PC-9 (cell line): ENCODE measurements around the gene OXSM.

Experiments used
- EZH2 ChIP-seq: fragments of 200-600 bp; sonication (generic); IDR thresholded peaks from 2 replicates; pipeline ENCODE4 v1.8.0; 2017; ENCODE audit warnings: antibody characterized with exemption, low read depth
- TF ChIP-seq, protein P1 (sequence below): fragments of 200-600 bp; sonication (generic); conservative IDR thresholded peaks from 2 replicates; pipeline ENCODE4 v1.6.1; 2017; ENCODE audit warnings: mixed run types, antibody characterized with exemption, mild to moderate bottlenecking, moderate library complexity

DNA sequence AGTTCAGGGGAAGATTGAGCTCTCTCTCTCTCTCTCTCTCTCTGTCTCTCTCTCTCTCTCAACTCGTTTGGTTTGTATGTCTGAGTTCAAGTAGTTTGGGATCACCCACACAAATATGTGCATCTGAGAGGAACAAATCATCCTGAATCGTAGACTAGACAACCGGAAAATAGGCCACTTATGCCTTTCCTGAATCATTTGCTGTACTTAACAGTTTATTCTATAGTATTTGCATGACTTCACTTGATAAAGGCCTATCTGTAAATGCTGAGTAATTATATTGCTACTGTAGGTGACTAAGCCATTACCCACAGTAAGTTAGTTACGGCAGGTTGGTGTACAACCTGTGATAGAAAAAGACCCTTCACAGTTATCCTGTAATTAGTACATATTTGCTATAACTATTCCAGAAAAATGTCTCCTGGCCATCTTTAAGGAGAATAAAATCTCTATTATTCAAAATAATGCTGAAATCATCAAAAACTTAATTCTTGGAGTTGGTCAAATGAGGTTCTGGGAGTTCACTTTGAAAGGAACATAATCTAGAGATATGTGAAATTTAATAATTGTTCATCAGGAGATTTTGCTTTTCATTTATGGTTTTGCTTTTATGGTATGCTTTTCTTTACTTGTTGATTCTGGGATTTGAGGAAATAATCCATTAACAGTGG is 31.1 kb downstream of the OXSM start:
- TF ChIP-seq, protein P1, sequence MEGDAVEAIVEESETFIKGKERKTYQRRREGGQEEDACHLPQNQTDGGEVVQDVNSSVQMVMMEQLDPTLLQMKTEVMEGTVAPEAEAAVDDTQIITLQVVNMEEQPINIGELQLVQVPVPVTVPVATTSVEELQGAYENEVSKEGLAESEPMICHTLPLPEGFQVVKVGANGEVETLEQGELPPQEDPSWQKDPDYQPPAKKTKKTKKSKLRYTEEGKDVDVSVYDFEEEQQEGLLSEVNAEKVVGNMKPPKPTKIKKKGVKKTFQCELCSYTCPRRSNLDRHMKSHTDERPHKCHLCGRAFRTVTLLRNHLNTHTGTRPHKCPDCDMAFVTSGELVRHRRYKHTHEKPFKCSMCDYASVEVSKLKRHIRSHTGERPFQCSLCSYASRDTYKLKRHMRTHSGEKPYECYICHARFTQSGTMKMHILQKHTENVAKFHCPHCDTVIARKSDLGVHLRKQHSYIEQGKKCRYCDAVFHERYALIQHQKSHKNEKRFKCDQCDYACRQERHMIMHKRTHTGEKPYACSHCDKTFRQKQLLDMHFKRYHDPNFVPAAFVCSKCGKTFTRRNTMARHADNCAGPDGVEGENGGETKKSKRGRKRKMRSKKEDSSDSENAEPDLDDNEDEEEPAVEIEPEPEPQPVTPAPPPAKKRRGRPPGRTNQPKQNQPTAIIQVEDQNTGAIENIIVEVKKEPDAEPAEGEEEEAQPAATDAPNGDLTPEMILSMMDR, result no peak
- no peak for TF ChIP-seq EZH2
